ENCODE results near the gene TLE1.

TLE1 gene

DNA sequence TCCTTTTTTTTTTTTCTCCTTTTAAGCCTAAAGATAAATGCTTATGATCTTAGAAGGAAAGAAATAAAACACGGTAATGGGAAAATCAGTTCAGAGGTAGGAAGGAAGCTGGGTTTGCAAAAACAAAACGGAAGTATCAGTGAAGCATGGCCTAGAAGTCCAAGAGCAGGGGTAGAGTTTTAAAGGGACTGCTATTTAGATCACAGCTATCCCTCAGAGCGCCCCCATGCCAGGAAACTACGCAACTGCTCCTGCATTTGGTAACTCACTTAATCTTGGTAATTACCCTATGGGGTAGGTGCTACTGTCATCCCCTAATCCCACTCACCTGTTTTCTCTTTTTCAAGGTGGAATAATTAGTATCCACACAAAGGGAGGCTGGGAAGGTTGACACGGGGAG lies 16.0 kb downstream of the TLE1 start:
- ATAC-seq (ENCODE audit: low read depth) (no peak), DNase-seq (ENCODE audit: low spot score) (no peak)
- Histone ChIP-seq H3K4me3 (ENCODE audit: severe bottlenecking) (no peak overlapping the region), H3K4me1 (ENCODE audit: insufficient read depth, poor library complexity, severe bottlenecking) (no peaks in the 10 kb centered on the region), H3K36me3 (ENCODE audit: low read depth) (peaks cover 28% of the 10 kb centered on the region), H3K9me3 (ENCODE audit: severe bottlenecking) (no peaks in the 10 kb centered on the region), H3K27me3 (ENCODE audit: insufficient read depth, poor library complexity, severe bottlenecking) (no peaks in the 10 kb centered on the region), H3K27ac (ENCODE audit: poor library complexity, severe bottlenecking) (no peak overlapping the region)
- TF ChIP-seq, protein P1, sequence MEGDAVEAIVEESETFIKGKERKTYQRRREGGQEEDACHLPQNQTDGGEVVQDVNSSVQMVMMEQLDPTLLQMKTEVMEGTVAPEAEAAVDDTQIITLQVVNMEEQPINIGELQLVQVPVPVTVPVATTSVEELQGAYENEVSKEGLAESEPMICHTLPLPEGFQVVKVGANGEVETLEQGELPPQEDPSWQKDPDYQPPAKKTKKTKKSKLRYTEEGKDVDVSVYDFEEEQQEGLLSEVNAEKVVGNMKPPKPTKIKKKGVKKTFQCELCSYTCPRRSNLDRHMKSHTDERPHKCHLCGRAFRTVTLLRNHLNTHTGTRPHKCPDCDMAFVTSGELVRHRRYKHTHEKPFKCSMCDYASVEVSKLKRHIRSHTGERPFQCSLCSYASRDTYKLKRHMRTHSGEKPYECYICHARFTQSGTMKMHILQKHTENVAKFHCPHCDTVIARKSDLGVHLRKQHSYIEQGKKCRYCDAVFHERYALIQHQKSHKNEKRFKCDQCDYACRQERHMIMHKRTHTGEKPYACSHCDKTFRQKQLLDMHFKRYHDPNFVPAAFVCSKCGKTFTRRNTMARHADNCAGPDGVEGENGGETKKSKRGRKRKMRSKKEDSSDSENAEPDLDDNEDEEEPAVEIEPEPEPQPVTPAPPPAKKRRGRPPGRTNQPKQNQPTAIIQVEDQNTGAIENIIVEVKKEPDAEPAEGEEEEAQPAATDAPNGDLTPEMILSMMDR (IDR thresholded peaks at IDR 0.05; ENCODE audit: poor library complexity, severe bottlenecking), result no peak

DNA sequence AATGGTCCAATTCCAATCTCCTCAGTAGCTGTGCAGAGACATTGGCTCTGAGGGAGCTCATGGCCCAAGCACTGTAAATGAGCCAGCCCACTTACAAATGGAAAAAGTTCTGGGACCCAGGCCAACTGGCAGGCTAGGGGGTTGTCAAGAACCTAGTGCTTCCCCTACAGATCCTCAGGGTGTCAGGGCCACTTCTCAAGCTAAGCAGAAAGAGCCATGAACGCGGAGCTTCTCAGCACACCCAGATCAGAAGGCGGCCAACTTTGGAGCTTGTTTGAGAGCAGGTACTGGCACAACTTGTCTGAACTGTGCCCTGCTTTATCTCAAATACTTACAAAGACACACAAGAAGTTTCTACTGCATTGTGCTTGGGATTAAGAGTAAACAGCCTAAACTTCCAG lies 17.5 kb downstream of the TLE1 start:
- no peaks in the 10 kb centered on the region for H3K4me1 ChIP-seq (ENCODE audit: insufficient read depth, poor library complexity, severe bottlenecking)
- TF ChIP-seq, protein P1 (IDR thresholded peaks at IDR 0.05; ENCODE audit: poor library complexity, severe bottlenecking), result no peak
- H3K27me3 ChIP-seq (ENCODE audit: insufficient read depth, poor library complexity, severe bottlenecking), result no peaks in the 10 kb centered on the region
- no peak overlapping the region for H3K27ac ChIP-seq (ENCODE audit: poor library complexity, severe bottlenecking)
- no peaks in the 10 kb centered on the region for H3K9me3 ChIP-seq (ENCODE audit: severe bottlenecking)
- ATAC-seq (ENCODE audit: low read depth) (no peak), DNase-seq (ENCODE audit: low spot score) (no peak)
- H3K36me3 ChIP-seq (ENCODE audit: low read depth), result peaks cover 21% of the 10 kb centered on the region
- no peak overlapping the region for H3K4me3 ChIP-seq (ENCODE audit: severe bottlenecking)

DNA sequence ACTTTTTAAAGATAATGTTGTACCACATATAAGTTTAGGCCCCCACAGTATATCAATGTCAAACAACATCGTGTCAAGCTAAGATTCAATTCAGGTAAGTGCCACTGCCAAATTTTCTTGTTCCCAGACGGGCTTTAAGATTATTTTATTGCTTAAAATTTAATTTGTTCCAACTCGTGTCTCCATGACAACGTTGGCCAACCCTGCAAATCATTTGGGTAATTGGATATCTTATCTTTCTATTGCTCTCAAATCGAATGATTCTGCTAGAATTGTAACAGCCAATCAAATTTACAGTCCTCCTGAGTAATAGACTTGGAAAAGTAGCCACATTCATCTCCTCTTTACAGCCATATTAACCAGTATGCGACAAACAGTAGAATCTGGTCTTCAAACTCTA lies 19.5 kb downstream of the TLE1 start:
- ATAC-seq (ENCODE audit: low read depth), result no peak
- TF ChIP-seq, protein P1 (IDR thresholded peaks at IDR 0.05; ENCODE audit: poor library complexity, severe bottlenecking), result no peak
- Histone ChIP-seq H3K36me3 (ENCODE audit: low read depth) (peaks cover 12% of the 10 kb centered on the region), H3K27ac (ENCODE audit: poor library complexity, severe bottlenecking) (no peak overlapping the region), H3K27me3 (ENCODE audit: insufficient read depth, poor library complexity, severe bottlenecking) (no peaks in the 10 kb centered on the region), H3K9me3 (ENCODE audit: severe bottlenecking) (no peaks in the 10 kb centered on the region), H3K4me1 (ENCODE audit: insufficient read depth, poor library complexity, severe bottlenecking) (peaks cover 9% of the 10 kb centered on the region), H3K4me3 (ENCODE audit: severe bottlenecking) (no peak overlapping the region)
- DNase-seq (ENCODE audit: low spot score), result no peak

DNA sequence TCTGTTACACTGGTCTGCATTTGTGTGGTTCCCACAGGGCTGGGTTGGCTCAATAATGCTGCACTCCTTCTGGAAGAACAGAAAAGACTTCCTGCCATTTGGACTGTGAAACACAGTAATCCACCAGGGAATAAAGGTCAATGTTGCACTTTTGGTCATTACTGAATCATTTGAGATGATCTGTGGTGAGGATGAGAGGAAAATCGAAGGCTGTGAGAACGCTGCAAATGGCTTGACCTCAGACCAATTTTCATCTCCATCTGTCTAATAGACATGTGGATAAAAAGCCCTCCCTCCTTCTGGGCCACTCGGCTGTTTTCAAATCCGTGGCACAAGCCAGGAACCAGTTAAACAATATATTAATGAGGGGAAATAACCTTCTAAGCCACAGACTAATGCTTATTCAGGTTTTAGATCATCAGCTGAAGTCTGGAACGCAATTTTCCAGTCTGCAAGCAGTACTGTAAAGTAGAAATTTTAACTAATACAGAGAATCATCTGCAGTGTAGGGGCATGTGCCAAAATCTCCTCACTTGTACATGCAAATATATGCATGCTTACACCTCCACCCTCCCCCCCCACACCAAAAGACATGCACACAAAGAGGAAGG lies 20.2 kb downstream of the TLE1 start:
- ATAC-seq (ENCODE audit: low read depth) (no peak), DNase-seq (ENCODE audit: low spot score) (no peak)
- TF ChIP-seq, protein P1 (IDR thresholded peaks at IDR 0.05; ENCODE audit: poor library complexity, severe bottlenecking), result no peak
- Histone ChIP-seq H3K27me3 (ENCODE audit: insufficient read depth, poor library complexity, severe bottlenecking) (no peaks in the 10 kb centered on the region), H3K9me3 (ENCODE audit: severe bottlenecking) (no peaks in the 10 kb centered on the region), H3K4me3 (ENCODE audit: severe bottlenecking) (no peak overlapping the region), H3K4me1 (ENCODE audit: insufficient read depth, poor library complexity, severe bottlenecking) (peaks cover 9% of the 10 kb centered on the region), H3K36me3 (ENCODE audit: low read depth) (peaks cover 13% of the 10 kb centered on the region), H3K27ac (ENCODE audit: poor library complexity, severe bottlenecking) (no peak overlapping the region)

DNA sequence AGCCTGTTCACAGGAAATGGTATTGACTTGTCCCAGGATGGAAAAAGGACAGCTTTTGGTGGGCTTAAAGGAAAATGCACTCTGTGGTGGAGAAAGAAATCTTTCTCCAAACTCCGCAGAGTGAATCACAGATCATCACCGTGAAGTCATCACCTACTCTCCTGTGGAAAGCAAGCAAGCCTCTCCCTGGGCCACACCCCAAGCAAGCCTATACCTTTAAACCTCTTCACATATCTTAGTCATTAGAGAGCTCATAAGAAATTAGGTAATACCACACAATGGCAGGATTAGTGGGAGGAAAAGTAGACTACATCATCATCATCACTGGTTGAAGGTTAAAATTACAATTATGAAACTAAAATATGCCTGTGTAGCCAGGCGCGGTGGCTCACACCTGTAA lies 23.2 kb downstream of the TLE1 start:
- peaks cover 15% of the 10 kb centered on the region for H3K36me3 ChIP-seq (ENCODE audit: low read depth)
- TF ChIP-seq, protein P1 (IDR thresholded peaks at IDR 0.05; ENCODE audit: poor library complexity, severe bottlenecking), result no peak
- peak; percentile 100 for ATAC-seq (ENCODE audit: low read depth)
- no peaks in the 10 kb centered on the region for H3K9me3 ChIP-seq (ENCODE audit: severe bottlenecking)
- no peak overlapping the region for H3K4me3 ChIP-seq (ENCODE audit: severe bottlenecking)
- H3K4me1 ChIP-seq (ENCODE audit: insufficient read depth, poor library complexity, severe bottlenecking), result peaks cover 9% of the 10 kb centered on the region
- peak overlapping the region; percentile 15 for H3K27ac ChIP-seq (ENCODE audit: poor library complexity, severe bottlenecking)
- peak; percentile 80 for DNase-seq (ENCODE audit: low spot score)
- no peaks in the 10 kb centered on the region for H3K27me3 ChIP-seq (ENCODE audit: insufficient read depth, poor library complexity, severe bottlenecking)
